ENCODE data around the gene SPPL2B. TPM values are rescaled to one million over a fixed set of nuclear protein-coding genes. Genes with fewer than 3 reads are reported as not detected.

Gene SPPL2B
- polyA plus RNA-seq, 1 of the 3 experiments (the other 2 are of a cell fraction), result 58.1 TPM

- ChIA-PET CTCF (no interaction called here), POLR2A (no interaction called here)
- TF ChIP-seq RXRA (IDR thresholded peaks at IDR 0.05; ENCODE audit: borderline replicate concordance, low read depth) (no peak), TEAD4 (IDR thresholded peaks at IDR 0.05; ENCODE audit: borderline replicate concordance, insufficient read depth) (no peak), IRF3 (IDR thresholded peaks at IDR 0.05; ENCODE audit: low read depth, low read length) (no peak), YY1 (IDR thresholded peaks at IDR 0.05; ENCODE audit: low read depth) (no peak), MEF2A (IDR thresholded peaks at IDR 0.05; ENCODE audit: borderline replicate concordance, low read depth) (no peak), FOXJ3 (CRISPR knock-in tag; IDR thresholded peaks at IDR 0.05) (no peak), CTCF (IDR thresholded peaks at IDR 0.05) (no peak), PBX3 (IDR thresholded peaks at IDR 0.05) (no peak), RCOR1 (IDR thresholded peaks at IDR 0.05; ENCODE audit: low read length) (no peak), USF1 (IDR thresholded peaks at IDR 0.05; ENCODE audit: borderline replicate concordance, low read depth) (no peak), USF2 (IDR thresholded peaks at IDR 0.05; ENCODE audit: borderline replicate concordance, low read depth, low read length) (no peak), TAF1 (IDR thresholded peaks at IDR 0.05; ENCODE audit: borderline replicate concordance, low read depth, low read length) (no peak), JUND (IDR thresholded peaks at IDR 0.05) (no peak), REST (IDR thresholded peaks at IDR 0.05; ENCODE audit: low read depth, low read length) (no peak)
- Histone ChIP-seq H3K4me1 (ENCODE audit: control insufficient read depth in 1 of 2, insufficient read depth in 2 of 2, low read depth in 1 of 2, low read length in 1 of 2) (no peaks in the 10 kb centered on the region; a peak in 1 of 4 replicates), H3K4me3 (ENCODE audit: low read depth in 2 of 2, low read length in 1 of 2) (no peak overlapping the region), H3K9me3 (no peaks in the 10 kb centered on the region), H3K27me3 (ENCODE audit: insufficient read depth) (no peaks in the 10 kb centered on the region), H2AFZ (ENCODE audit: low read depth) (no peak overlapping the region), H3K79me2 (ENCODE audit: insufficient read depth) (peaks cover 14% of the 10 kb centered on the region; the same call in 1 of the 2 replicates), H3K36me3 (replicated peaks in 1 of 2; ENCODE audit: control insufficient read depth in 1 of 2, insufficient read depth in 2 of 2, low read length in 1 of 2) (peaks cover 0 to 20% of the 10 kb centered on the region in 2 experiments), H3K27ac (ENCODE audit: low read depth in 2 of 2, low read length in 1 of 2) (no peak overlapping the region), H3K9me2 (no peaks in the 10 kb centered on the region), H3F3A (replicated peaks; ENCODE audit: insufficient read depth) (peaks cover 6% of the 10 kb centered on the region), H3K4me2 (no peak overlapping the region), H4K20me1 (ENCODE audit: insufficient read depth) (peaks cover 9% of the 10 kb centered on the region; the same call in 1 of the 2 replicates), H3K9ac (no peak overlapping the region)
- DNase-seq, result no peak
- WGBS (ENCODE audit: low lambda C conversion rate), result 100% methylated on average over 11 of the region's 38 CpGs
These were observed 12.2 kb downstream of the SPPL2B start for GRCh38 chr19:2340496-2341243.
